ENCODE measurements around the gene ATM.

DNA sequence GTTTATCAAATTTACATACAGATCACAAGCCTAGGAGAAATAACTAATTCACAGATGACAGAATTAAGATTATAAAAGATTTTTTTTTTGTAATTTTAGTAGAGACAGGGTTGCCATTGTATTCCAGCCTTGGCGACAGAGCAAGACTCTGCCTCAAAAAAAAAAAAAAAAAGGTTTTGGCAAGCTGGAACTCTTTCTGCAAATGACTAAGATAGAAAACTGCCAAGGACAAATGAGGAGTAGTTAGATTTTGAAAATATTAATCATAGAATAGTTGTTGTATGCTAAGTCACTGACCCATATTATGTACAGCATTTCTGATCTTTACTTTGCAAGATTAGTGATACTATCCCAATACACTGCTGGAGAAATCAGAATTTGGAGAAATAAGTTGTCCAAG, 145.3 kb downstream of the ATM start:
- TF ChIP-seq POLR2A (IDR thresholded peaks at IDR 0.05; ENCODE audit: low read depth, low read length) (no peak), TAF1 (IDR thresholded peaks at IDR 0.05; ENCODE audit: low read depth, low read length) (no peak)
